Liver (tissue), 9 donors: Measurements from ENCODE around the gene TNFRSF21. TPM values are rescaled to one million over a fixed set of nuclear protein-coding genes. Genes with fewer than 3 reads are reported as not detected.

Source experiments
- DNase-seq: peaks from one replicate; pipeline ENCODE4 v3.0.0-alpha.2; 2017; ENCODE audit warnings: low spot score
- H3K27ac ChIP-seq, 2 donors: one replicate each; pipeline ENCODE4 v1.7.0; 2013; ENCODE audit warnings: inconsistent platforms in 2 of 2, low read length in 2 of 2, control low read depth in 1 of 2, low read depth in 1 of 2, mild to moderate bottlenecking in 1 of 2
- H3K27me3 ChIP-seq, 4 donors: one replicate each; pipeline versions ENCODE4 v1.6.1 to v1.7.0; 2013; ENCODE audit warnings: low read length in 3 of 4, inconsistent platforms in 1 of 4, mild to moderate bottlenecking in 1 of 4, moderate library complexity in 1 of 4; ENCODE audit not compliant: control insufficient read depth in 4 of 4, insufficient read depth in 4 of 4
- H3K36me3 ChIP-seq, 4 donors: one replicate each; pipeline versions ENCODE4 v1.6.1 to v1.7.0; 2013; ENCODE audit warnings: low read length in 3 of 4, mild to moderate bottlenecking in 3 of 4, low read depth in 1 of 4, moderate library complexity in 1 of 4; ENCODE audit not compliant: control insufficient read depth in 4 of 4, insufficient read depth in 3 of 4
- H3K4me1 ChIP-seq, 4 donors: one replicate each; pipeline versions ENCODE4 v1.6.1 to v1.7.0; 2013; ENCODE audit warnings: low read length in 3 of 4, mild to moderate bottlenecking in 3 of 4, moderate library complexity in 1 of 4; ENCODE audit not compliant: control insufficient read depth in 4 of 4, insufficient read depth in 4 of 4
- H3K4me3 ChIP-seq, 3 donors: one replicate each; pipeline versions ENCODE4 v1.6.1 to v1.7.0; 2013; ENCODE audit warnings: low read length in 3 of 3, control low read depth in 1 of 3, low read depth in 1 of 3, mild to moderate bottlenecking in 1 of 3
- H3K9ac ChIP-seq, 2 donors: one replicate each; pipeline ENCODE4 v1.7.0; 2013; ENCODE audit warnings: low read length in 2 of 2, mild to moderate bottlenecking in 2 of 2, moderate library complexity in 2 of 2, control low read depth in 1 of 2, low read depth in 1 of 2
- H3K9me3 ChIP-seq, 4 donors: one replicate each; pipeline versions ENCODE4 v1.6.1 to v1.7.0; 2013; ENCODE audit warnings: low read length in 3 of 4; ENCODE audit not compliant: control insufficient read depth in 4 of 4
- ATF3 ChIP-seq: IDR thresholded peaks from 2 replicates; pipeline ENCODE4 v1.6.1; 2016; ENCODE audit warnings: antibody characterized with exemption
- CTCF ChIP-seq: fragments of 150-350 bp; IDR thresholded peaks from 2 replicates; pipeline ENCODE4 v1.5.1; 2017; ENCODE audit warnings: improper control_type of control experiment, low read depth, low read length; ENCODE audit not compliant: missing input control
- EGR1 ChIP-seq, 2 donors: IDR thresholded peaks; 2 replicates each; pipeline ENCODE4 v1.6.1; 2016 to 2018; ENCODE audit warnings: antibody characterized with exemption in 2 of 2, low read depth in 2 of 2
- FOXA1 ChIP-seq: IDR thresholded peaks from 2 replicates; pipeline ENCODE4 v1.6.1; 2016; ENCODE audit warnings: antibody characterized with exemption
- FOXA2 ChIP-seq: IDR thresholded peaks from 2 replicates; pipeline ENCODE4 v1.6.1; 2016; ENCODE audit warnings: antibody characterized with exemption
- GABPA ChIP-seq, 2 donors: IDR thresholded peaks in 1 of 2; conservative IDR thresholded peaks in 1 of 2; 2 replicates each; pipeline ENCODE4 v1.6.1; 2016; ENCODE audit warnings: antibody characterized with exemption in 2 of 2, mild to moderate bottlenecking in 1 of 2, moderate library complexity in 1 of 2
- HNF4G ChIP-seq: IDR thresholded peaks from 2 replicates; pipeline ENCODE4 v1.6.1; 2016; ENCODE audit warnings: antibody characterized with exemption
- JUND ChIP-seq, 2 donors: IDR thresholded peaks; 2 replicates each; pipeline ENCODE4 v1.6.1; 2016; ENCODE audit warnings: antibody characterized with exemption in 2 of 2
- MAX ChIP-seq: IDR thresholded peaks from 2 replicates; pipeline ENCODE4 v1.6.1; 2016; ENCODE audit warnings: antibody characterized with exemption
- RAD21 ChIP-seq, 2 donors: IDR thresholded peaks; 2 replicates each; pipeline ENCODE4 v1.6.1; 2016; ENCODE audit warnings: antibody characterized with exemption in 2 of 2, mild to moderate bottlenecking in 2 of 2
- REST ChIP-seq: IDR thresholded peaks from 2 replicates; pipeline ENCODE4 v1.6.1; 2016; ENCODE audit warnings: antibody characterized with exemption, mild to moderate bottlenecking
- SP1 ChIP-seq: IDR thresholded peaks from 2 replicates; pipeline ENCODE4 v1.6.1; 2018; ENCODE audit warnings: antibody characterized with exemption, mild to moderate bottlenecking
- TAF1 ChIP-seq: conservative IDR thresholded peaks from 2 replicates; pipeline ENCODE4 v1.6.1; 2016; ENCODE audit warnings: antibody characterized with exemption, mild to moderate bottlenecking
- YY1 ChIP-seq: IDR thresholded peaks from 2 replicates; pipeline ENCODE4 v1.6.1; 2016; ENCODE audit warnings: antibody characterized with exemption, mild to moderate bottlenecking
- ZBTB33 ChIP-seq: IDR thresholded peaks from 2 replicates; pipeline ENCODE4 v1.6.1; 2016; ENCODE audit warnings: antibody characterized with exemption
- WGBS: extraction: QIAGEN DNeasy Blood & Tissue Kit; methylation state at CpG from one replicate; pipeline ENCODE4 v1.1.7; 2013; 5-methylcytosine and 5-hydroxymethylcytosine counted together
- polyA plus RNA-seq, 2 donors: library from polyadenylated mRNA; stranded (reverse) in 1 of 2; unstranded in 1 of 2; fragments of 200-250 nt in 1 of 2; fragments of >200 nt in 1 of 2; fragmentation: Nextera tagmentation in 1 of 2; extraction: Ambion mirVana in 1 of 2; gene quantifications; one replicate each; pipeline versions ENCODE4 v1.2.1 to v1.2.3, GENCODE V29; 2013 to 2015
- total RNA-seq, 2 donors: library from RNA; depleted of rRNA; stranded (reverse); fragments of >200 nt; gene quantifications; one replicate each; pipeline ENCODE4 v1.2.3, GENCODE V29; 2014
- donor health status: healthy.
- donor health status: healthy.
- donor health status: healthy.
- donor health status: healthy.
- donor health status: healthy.

The TNFRSF21 gene
- total and polyA plus RNA-seq, 4 donors = 2.1 to 3.2 (median 2.9) TPM

- H3K4me3 ChIP-seq = no peak overlapping the region
- no peaks in the 10 kb centered on the region for H3K9me3 ChIP-seq
- TF ChIP-seq CTCF = no peak
- no peak for TF ChIP-seq FOXA1
- no peak for TF ChIP-seq HNF4G
- TF ChIP-seq MAX = no peak
- no peak for TF ChIP-seq JUND (IDR thresholded peaks at IDR 0.05)
- no peak for TF ChIP-seq ATF3
- no peak for TF ChIP-seq TAF1
- TF ChIP-seq REST = no peak
- TF ChIP-seq FOXA2 = no peak
- TF ChIP-seq EGR1 (IDR thresholded peaks at IDR 0.05; ENCODE audit: low read depth in 2 of 2) = no peak
- no peak for TF ChIP-seq GABPA (IDR thresholded peaks at IDR 0.05 in 1 of 2, conservative IDR thresholded peaks at IDR 0.05 in 1 of 2)
- TF ChIP-seq ZBTB33 = no peak
- no peak for TF ChIP-seq SP1
- TF ChIP-seq RAD21 (IDR thresholded peaks at IDR 0.05) = no peak
- 90% methylated on average over 6 of the region's 6 CpGs for WGBS
- H3K27me3 ChIP-seq = no peaks in the 10 kb centered on the region
- no peaks in the 10 kb centered on the region for H3K4me1 ChIP-seq
- no peaks in the 10 kb centered on the region for H3K36me3 ChIP-seq
- DNase-seq = no peak
- no peak overlapping the region for H3K27ac ChIP-seq
- no peak overlapping the region for H3K9ac ChIP-seq
Observed at GRCh38 chr6:47254051-47254450, 55.7 kb downstream of the TNFRSF21 start.

- Histone ChIP-seq H3K4me1 (no peaks in the 10 kb centered on the region), H3K9me3 (no peaks in the 10 kb centered on the region), H3K9ac (no peak overlapping the region), H3K4me3 (no peak overlapping the region), H3K36me3 (no peaks in the 10 kb centered on the region), H3K27me3 (no peaks in the 10 kb centered on the region), H3K27ac (no peak overlapping the region)
- DNase-seq = no peak
- WGBS = 95% methylated on average over 15 of the region's 15 CpGs
- no peak for TF ChIP-seq RAD21 (IDR thresholded peaks at IDR 0.05)
- TF ChIP-seq GABPA (IDR thresholded peaks at IDR 0.05 in 1 of 2, conservative IDR thresholded peaks at IDR 0.05 in 1 of 2) = no peak
- no peak for TF ChIP-seq EGR1 (IDR thresholded peaks at IDR 0.05; ENCODE audit: low read depth in 2 of 2)
- TF ChIP-seq YY1 = no peak
Observed at GRCh38 chr6:47253136-47253535, 56.6 kb downstream of the TNFRSF21 start.
